ENCODE data around the gene PCDHA1. TPM values are rescaled to one million over a fixed set of nuclear protein-coding genes. Genes with fewer than 3 reads are reported as not detected.
"Not testable (repeated sequence)": the region's sequence is repeated elsewhere in the genome, so short reads cannot be mapped to it uniquely, and the experiment has no call there.

The PCDHA1 gene
- total and polyA plus RNA-seq, 2 of the 13 experiments (the other 11 are each of a cell fraction or from before 2014, with no cell fraction given), result not detected

GRCh38 chr5:140822281-140822629, 36.3 kb downstream of the PCDHA1 start (continued):
- TF ChIP-seq ARID4A (CRISPR knock-in tag; IDR thresholded peaks at IDR 0.05; ENCODE audit: borderline replicate concordance) (no peak), HMGXB3 (CRISPR knock-in tag; IDR thresholded peaks at IDR 0.05; ENCODE audit: borderline replicate concordance) (no peak), ZMYM3 (CRISPR knock-in tag; IDR thresholded peaks at IDR 0.05) (no peak), FOXO1 (CRISPR knock-in tag; IDR thresholded peaks at IDR 0.05) (no peak), KMT2A (CRISPR knock-in tag; IDR thresholded peaks at IDR 0.05) (no peak), THRA (CRISPR knock-in tag; IDR thresholded peaks at IDR 0.05; ENCODE audit: borderline replicate concordance) (no peak), ATF1 (CRISPR knock-in tag; IDR thresholded peaks at IDR 0.05) (no peak), BRF2 (CRISPR knock-in tag; IDR thresholded peaks at IDR 0.05) (no peak)

GRCh38 chr5:140822969-140823368, 37.0 kb downstream of the PCDHA1 start:
- H3K4me3 ChIP-seq (replicated peaks in 1 of 3; ENCODE audit: insufficient read depth in 1 of 3, low read depth in 2 of 3, low read length in 3 of 3), result not testable (repeated sequence)

More at GRCh38 chr5:140822969-140823368, 37.0 kb downstream of the PCDHA1 start:
- H3K36me3 ChIP-seq (replicated peaks in 1 of 2; ENCODE audit: control insufficient read depth in 1 of 2, insufficient read depth in 2 of 2, low read length in 2 of 2); H3K9me3 ChIP-seq (ENCODE audit: low read length); CTCF ChIA-PET (ENCODE audit: low intra/inter-chr PET ratio, low total read pairs); intact Hi-C loops (cut with micrococcal nuclease; ENCODE audit: unreplicated experiment); FAIRE-seq; H3K9ac ChIP-seq (ENCODE audit: insufficient read depth, low read depth, low read length); H3K4me1 ChIP-seq (ENCODE audit: insufficient read depth, low read length); H2AFZ ChIP-seq (ENCODE audit: low read length); BruUV-seq (replicated peaks); in situ Hi-C loops (cut with HindIII; ENCODE audit: extremely low pct_ligation_motif_present, low pct_unique_long_range_greater_than_20kb); POLR2A ChIA-PET; H3K4me2 ChIP-seq (ENCODE audit: low read depth, low read length); H3K79me2 ChIP-seq (ENCODE audit: insufficient read depth, low read length); H3K27ac ChIP-seq (ENCODE audit: extremely low read length, insufficient read depth, low read length); H3K27me3 ChIP-seq (ENCODE audit: control insufficient read depth in 1 of 2, insufficient read depth in 2 of 2, low read length in 2 of 2); DNase-seq (ENCODE audit: low spot score); ATAC-seq; H4K20me1 ChIP-seq (ENCODE audit: insufficient read depth, low read length): not testable (repeated sequence)
- 90% methylated on average over 48 of the region's 48 CpGs for WGBS (ENCODE audit: low lambda C conversion rate)
